HG02973 (cell line): ENCODE results near the gene FN3KRP.
A peak's percentile ranks its signal among the peaks of the same experiment; 100 is the strongest.

Experiments used
- ATAC-seq: cut with Tn5 transposase; IDR thresholded peaks from one replicate; pipeline ENCODE4 v1.9.1; 2021; ENCODE audit warnings: moderate library complexity; ENCODE audit not compliant: unreplicated experiment

FN3KRP gene

DNA sequence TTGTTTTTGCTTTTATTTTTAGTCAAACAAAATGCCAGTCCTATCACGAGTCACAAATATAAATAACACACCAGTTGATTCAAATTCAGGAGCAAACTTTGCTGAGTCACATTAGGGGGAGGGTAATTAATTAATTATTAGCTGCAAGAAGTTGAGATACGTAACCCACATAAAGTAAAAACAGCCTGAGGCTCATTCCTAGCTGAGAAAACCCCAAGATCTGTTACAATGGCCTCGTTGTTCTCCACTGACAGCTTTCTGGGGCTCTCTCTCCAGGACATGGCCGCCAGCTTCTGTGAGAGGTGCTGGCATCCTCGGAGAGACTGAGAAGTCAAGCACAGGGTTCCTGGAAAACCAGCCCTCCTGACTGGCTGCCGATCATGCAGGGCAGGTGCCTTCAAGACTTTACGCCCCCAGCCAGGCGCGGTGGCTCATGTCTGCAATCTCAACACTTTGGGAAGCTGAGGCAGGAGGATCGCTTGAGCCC, 29.1 kb upstream of the FN3KRP start:
- no peak for ATAC-seq

GRCh38 chr17:82687871-82688270, 28.6 kb upstream of the FN3KRP start:
- ATAC-seq, result no peak

DNA sequence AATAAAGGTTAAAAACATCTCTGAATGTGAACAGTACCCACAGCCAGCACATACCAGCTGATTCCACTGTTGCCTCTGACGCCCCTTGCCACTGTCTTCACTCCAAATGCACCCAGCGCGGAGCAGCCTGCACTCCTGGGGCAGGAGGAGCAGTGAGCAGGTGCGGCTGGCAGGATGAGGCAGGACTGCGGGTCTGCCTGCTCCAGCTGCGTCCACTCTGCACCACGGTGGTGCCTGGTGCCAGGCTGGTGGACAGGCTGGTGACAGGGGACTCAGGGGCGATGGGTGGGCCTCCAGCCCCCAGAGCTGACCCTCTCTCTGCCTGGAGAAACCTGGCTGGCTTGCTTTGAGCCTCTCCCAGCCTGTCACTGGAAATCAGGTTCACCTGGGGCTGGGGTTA, 27.4 kb upstream of the FN3KRP start:
- no peak for ATAC-seq

GRCh38 chr17:82690786-82691489, 25.6 kb upstream of the FN3KRP start:
- no peak for ATAC-seq

- no peak for ATAC-seq
Measured at GRCh38 chr17:82691714-82692113, 24.8 kb upstream of the FN3KRP start.

GRCh38 chr17:82692268-82692667, 24.2 kb upstream of the FN3KRP start:
- no peak for ATAC-seq

DNA sequence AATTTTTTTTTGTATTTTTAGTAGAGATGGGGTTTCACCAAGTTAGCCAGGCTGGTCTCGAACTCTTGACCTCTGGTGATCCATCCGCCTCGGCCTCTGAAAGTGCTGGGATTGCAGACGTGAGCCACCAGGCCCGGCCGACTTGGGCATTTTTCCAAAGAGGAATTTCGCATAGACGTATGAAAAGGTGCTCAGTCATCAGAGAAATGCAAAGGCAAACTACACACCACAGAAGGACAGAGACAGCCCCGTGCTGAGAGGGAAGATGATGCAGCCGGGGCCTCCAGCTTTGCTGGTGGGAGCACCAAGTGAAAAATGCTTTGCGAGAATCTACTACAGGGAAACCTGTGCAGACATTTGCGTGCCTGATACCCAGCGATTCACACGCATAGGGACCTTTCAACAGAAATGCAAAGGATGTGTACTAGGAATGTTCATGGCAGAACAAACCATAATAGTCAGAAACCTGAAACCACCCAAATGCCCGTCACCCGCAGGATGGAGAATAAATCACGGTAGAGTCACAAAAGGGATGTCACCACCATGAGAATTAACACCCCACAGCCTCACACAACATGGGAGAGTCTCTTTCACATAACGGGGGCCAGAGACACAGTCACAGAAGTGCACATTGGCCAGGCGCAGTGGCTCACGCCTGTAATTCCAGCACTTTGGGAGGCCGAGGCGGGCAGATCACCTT, 23.2 kb upstream of the FN3KRP start:
- ATAC-seq, result no peak

GRCh38 chr17:82694647-82695046, 21.9 kb upstream of the FN3KRP start:
- ATAC-seq, result no peak

GRCh38 chr17:82696259-82696658, 20.2 kb upstream of the FN3KRP start:
- no peak for ATAC-seq

DNA sequence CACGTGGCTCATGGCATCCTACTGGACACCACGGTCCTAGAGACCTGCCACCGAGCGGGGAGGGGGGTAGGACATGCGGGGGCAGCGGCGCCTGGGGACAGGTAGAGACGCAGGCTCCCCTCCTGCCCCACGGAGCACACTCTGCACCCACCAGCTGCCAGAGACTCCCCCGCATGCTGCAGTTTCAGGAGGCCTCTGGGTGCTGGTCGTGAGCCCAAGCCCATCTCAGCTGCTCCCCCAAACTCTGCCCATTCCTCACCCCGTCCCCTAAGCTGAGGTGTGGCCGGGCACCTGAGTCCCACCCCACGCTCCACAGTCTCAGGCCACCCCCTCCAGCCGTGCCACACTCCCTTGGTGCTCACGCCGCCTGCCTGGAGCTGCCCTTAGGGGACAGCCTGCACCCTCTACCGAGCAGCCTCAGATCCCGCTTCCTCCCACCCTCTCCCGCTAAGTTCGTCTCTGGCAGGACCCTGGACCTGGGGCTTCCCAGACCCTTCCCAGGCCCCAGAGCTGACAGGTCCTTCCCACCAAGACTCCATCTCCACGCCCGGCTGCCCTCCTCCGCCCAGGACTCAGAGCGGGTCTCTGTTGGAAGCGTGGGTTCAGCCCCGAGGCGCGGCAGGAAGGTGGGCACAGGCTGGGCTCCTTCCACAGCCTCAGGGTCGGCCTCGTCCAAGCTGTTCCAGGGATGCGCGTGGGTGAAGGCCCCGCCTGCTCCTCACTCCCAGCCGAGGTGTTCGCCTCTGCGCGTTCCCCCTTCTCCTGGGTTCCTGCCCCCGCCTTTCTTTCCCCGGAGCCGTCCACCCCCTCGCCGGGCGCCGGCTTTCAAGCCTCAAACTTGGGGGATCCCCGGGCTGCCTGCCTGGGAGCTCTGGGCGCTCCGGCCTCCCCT, 19.3 kb upstream of the FN3KRP start:
- ATAC-seq, result no peak

DNA sequence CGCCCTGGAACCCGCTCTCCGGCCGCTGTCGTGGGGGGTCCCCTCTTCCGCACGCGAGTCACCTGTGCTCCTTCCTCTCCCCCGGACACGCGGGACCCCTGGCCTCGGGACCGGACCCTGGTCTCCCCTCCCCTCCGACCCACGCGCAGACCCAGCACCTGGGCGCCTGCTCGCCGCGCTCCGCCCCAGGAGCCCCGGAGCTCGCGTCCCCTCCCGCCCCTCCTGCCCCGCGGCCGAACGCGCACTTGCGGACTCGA, 18.8 kb upstream of the FN3KRP start:
- ATAC-seq, result no peak

GRCh38 chr17:82698065-82698973, 18.2 kb upstream of the FN3KRP start, which contains the start of gene RAB40B:
TSS of gene RAB40B (minus strand) at chr17:82698698. CDS start at chr17:82698596, 102 bp downstream.
- ATAC-seq, result peak; percentile 92

DNA sequence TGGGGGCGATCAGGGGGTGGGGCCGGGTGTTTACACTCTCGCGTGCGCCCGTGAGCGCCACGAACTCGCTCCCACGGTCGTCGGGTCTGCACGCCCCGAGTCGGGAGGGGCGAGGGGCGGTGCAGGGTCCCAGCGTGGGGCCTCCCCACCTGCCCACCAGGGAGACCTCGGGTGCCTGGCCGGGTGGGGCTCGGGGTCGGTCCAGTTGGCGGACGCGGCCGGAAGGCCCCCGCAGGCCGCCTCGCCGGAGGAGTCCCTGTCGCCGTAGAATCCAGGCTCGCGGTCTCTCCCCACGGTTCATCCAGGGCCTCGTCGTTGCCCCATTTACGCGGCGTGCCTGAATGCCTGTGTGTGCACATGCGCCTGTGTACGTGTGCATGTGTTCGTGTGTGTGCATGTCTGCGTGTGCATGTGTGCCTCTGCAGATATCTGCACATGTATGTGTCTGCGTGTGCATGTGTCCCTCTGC, 17.5 kb upstream of the FN3KRP start:
- peak; percentile 25 for ATAC-seq

- no peak for ATAC-seq
Measured at GRCh38 chr17:82699551-82699950, 17.0 kb upstream of the FN3KRP start.

GRCh38 chr17:82702231-82702927, 14.1 kb upstream of the FN3KRP start:
- no peak for ATAC-seq

DNA sequence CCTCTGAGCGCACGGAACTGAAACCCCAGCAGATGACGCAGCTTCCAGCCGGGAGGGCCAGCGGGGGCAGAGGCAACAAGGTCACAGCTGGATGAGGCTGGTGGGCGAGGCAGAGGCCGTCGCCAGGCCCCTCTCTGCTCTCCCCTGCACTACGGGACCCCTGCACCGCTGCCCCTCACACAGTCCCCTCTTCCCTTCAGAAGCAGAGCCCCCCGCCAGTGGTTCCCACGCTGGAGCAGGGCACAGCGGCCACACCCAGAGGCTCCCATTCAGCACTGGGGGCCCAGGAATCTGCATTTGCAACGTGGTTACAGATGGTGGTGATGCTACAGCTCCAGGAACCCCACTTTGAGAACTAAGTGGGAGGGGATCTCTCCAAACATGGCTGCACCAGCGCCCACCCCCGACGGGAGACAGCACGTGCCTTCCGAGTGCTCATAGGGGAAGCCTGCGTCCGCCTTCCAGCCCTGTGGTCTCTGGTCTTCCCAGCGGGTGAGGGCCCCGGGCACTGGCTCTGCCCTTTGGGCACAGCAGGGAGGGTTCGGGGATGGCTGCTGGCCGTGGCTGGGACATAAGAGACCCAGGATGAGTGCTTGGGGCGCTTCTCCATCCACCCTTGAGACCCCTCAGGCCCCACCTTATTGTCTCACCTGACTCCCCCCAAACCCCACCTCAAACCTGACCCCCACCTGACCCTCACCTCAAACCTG, 13.3 kb upstream of the FN3KRP start:
- ATAC-seq, result no peak

DNA sequence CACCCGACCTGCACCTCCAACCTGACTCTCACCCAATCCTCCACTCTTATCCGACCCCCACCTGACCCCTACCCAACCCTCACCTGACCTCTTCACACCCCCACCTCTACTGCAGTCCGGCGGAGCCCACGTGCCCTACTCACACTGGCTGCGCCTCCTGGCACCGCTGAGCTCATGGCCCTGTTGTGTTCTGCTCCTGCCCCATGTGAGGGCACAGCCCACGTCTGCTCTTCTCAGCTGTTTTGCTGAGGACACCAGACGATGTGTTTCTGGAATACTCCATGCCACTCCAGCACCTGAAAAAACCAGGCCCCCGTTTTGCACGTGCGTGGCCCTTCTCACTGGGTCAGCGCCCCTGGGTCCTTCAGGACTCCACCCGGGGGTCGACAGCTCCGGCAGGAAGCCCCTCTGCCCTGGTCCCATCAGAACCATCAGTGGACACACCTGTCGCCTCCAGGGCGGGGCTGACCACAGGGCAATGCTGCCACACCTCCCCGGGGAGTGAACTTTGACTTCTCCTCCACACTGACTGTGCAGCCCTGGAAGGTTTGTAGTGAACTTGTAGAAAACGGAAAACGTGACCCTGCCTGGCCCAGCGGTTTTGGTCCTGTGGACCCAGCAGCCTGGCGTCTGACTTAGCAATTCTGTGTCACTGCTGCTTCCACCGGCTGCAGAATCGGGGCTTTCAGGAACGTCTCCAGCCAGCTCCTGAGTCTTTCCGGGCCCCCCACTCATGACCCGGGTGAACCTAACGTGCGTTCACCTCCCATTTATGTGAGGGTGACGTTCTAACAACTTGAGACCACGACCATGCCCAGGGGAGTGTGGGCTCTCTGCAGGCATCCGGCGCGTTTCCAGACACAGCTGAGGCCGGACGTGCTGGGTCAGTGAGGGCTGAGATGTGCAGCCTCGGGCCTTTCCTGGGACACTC, 12.3 kb upstream of the FN3KRP start:
- no peak for ATAC-seq

GRCh38 chr17:82704886-82705285, 11.6 kb upstream of the FN3KRP start:
- no peak for ATAC-seq
